GM21528 (cell line): Measurements from ENCODE around the gene MEF2A.
"Not testable (repeated sequence)": the region's sequence is repeated elsewhere in the genome, so short reads cannot be mapped to it uniquely, and the experiment has no call there.

Experiments used
- ATAC-seq: cut with Tn5 transposase; IDR thresholded peaks from one replicate; pipeline ENCODE4 v1.9.1; 2021; ENCODE audit warnings: mild to moderate bottlenecking, moderate library complexity; ENCODE audit not compliant: unreplicated experiment, low FRiP score

The MEF2A gene

GRCh38 chr15:99634576-99634975 is 68.8 kb downstream of the MEF2A start:
- no peak for ATAC-seq

GRCh38 chr15:99635145-99635544 is 69.4 kb downstream of the MEF2A start:
- ATAC-seq = no peak

DNA sequence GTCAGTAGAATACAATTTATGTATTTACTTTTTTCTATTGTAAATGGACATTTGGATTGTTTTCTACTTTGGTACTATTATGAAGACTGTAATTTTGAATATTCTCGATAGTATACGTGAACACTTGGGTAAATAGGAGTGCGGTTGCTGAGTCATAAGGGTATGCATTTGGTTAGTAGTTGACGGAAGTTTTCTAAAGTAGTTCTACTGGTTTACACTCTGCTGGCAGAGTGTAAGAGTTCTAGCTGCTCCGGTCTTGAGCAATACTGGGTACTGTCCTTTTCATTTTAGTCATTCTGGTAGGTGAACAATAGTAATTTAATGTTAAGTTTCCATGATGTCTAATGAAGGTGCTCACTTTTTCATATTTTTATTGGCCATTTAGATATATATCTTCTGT is 70.0 kb downstream of the MEF2A start:
- ATAC-seq = peak; percentile 53

- ATAC-seq = no peak
Observed at GRCh38 chr15:99644913-99645542, 79.2 kb downstream of the MEF2A start.

DNA sequence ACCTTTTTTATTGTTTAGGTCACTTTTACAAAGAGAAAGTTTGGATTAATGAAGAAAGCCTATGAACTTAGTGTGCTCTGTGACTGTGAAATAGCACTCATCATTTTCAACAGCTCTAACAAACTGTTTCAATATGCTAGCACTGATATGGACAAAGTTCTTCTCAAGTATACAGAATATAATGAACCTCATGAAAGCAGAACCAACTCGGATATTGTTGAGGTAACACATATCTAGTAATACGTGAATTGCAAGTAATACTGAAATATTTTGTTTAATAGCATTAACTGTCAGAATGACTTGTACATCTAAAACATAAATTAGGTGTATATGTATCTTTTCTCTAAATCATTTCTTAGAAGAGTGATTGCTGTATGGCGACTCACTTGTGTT is 79.8 kb downstream of the MEF2A start:
- no peak for ATAC-seq

GRCh38 chr15:99645951-99646350 is 80.2 kb downstream of the MEF2A start:
- no peak for ATAC-seq

- ATAC-seq = no peak
Observed at GRCh38 chr15:99651023-99651807, 85.4 kb downstream of the MEF2A start.

GRCh38 chr15:99656205-99656604 is 90.4 kb downstream of the MEF2A start:
- no peak for ATAC-seq

DNA sequence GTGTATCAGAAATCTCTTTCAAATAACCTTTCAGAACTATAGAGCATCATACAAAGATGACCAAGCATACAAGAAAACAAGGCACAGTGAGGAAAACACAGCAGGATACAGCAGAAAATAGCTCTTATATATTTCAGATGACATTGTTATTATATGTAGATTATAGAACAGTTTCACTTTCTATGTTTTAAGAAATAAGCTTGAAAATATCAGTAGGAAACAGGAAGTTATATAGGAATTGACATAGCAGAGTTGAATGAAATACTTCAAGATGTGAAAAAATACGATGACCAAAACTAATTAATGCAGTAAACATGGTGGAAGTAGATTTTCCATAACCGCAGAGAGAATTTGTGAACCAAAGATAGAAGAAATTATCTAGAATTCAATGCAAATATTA is 92.2 kb downstream of the MEF2A start:
- no peak for ATAC-seq

DNA sequence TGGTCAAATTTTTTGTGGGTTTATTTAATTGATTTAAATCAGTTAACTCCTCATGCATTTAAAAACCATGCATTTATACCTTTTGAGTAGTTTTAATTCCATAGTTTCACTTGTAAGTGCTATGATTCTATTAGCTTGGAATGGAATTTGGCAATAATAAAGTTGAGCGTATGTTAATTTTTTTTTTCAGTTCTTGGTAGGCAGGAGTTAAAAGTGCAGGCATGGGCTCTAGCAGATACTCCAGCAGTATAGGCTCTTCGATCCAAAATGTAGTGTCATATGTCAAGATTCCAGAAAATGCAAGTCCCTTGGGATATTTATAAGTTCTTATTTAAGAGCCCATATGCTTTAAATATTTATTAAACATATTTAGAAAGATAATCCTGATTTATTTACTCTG is 97.1 kb downstream of the MEF2A start:
- ATAC-seq = no peak

DNA sequence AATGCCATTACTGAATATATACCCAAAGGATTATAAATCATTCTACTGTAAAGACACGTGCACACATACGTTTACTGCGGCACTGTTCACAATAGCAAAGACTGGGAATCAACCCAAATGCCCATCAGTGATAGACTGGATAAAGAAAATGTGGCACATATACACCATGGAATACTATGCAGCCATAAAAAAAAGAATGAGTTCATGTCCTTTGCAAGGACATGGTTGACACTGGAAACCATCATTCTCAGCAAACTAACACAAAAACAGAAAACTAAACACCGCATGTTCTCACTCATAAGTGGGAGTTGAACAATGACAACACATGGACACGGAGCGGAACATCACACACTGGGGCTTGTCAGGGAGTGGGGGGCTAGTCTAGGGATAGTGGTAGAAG is 100.3 kb downstream of the MEF2A start:
- ATAC-seq = not testable (repeated sequence)

DNA sequence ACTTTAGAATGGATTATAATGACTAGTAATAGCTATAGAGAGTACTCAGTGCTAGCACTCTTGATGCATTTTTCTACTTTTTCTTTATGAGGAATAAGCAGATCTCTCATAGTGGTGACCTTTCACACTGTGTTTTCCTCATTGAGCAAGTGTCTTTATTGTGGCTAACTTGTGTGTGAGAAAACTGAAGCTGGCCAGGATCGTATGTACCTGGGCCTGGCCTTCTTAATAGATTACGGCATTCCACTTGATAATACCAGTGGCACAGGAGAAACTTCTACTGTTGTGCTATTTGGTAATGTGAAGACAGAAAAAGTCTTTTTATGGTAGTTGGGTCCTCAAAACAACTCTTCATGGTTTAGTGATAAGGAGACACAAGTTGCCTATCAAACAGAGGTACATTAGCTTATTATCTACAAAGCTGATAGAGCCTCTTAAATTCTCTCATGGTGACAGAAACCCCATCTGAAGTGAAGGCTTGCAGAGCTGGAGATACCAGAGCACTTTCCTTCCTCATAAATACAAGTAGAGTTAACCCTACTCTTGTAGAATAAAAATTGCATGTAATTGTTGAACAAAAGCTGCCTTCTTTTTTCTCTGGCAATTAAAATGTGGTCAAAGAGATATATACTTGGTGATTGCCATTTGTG is 102.9 kb downstream of the MEF2A start:
- no peak for ATAC-seq

DNA sequence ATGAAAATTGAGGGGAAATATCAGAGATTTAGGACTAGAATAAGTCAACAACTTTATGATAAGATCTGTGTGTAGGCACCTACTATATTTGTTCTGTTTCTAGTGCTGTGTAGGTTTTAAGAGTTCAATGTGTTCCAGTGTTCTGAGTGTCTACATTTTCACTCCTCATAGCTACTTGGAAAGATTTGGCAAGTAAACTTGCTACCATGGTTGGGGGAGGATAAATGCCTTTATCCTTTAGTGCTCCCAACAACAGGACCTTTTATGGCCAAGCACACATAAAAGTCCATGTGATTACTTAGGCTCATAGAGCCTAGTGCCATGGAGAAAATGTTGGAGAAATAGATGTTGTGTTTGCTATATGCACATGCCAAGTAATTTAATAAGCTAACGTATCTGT is 103.5 kb downstream of the MEF2A start:
- ATAC-seq = no peak

DNA sequence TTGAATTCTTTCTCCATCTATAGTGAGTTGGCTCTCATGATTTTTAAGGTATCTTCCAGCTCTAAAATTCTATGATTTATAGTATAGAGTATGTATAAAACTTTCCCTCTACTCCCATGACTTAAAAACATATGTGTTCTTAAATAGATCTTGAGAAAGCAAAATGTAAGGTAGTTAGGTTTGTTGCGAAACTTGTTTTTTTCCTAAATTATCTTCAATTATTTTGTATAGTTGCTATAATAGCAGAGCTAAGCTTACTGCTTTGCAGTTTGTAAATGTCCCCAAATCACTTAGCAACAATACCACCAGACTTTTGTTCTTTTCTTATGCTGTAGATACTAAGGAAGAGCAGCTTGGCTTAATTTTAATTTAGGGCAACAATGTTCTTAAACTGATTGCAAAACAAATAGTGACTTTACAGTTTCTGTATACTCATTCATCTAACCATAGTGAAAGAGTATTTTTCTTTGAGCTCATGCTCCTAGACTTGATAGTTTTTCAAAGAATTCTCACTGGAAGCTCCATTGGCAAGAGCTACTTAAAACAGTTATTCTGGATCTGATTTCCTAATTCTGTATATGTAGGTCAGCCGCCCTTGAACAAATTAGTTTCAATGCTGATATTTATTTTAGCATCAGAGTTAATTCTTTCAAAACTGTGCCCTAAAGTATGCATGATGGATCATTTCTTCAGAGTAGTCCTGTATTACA is 106.3 kb downstream of the MEF2A start:
- no peak for ATAC-seq

GRCh38 chr15:99673111-99673510 is 107.3 kb downstream of the MEF2A start:
- no peak for ATAC-seq

DNA sequence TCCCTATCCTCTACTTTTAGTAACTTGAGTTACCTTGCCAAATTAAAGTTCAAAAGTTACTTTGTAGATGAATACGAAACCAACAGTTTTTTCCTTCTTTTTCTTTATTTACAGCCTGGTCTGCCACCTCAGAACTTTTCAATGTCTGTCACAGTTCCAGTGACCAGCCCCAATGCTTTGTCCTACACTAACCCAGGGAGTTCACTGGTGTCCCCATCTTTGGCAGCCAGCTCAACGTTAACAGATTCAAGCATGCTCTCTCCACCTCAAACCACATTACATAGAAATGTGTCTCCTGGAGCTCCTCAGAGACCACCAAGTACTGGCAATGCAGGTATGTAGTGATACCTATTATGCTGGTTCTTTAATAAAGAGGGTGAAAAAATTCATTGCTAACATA is 108.5 kb downstream of the MEF2A start:
- ATAC-seq = no peak

DNA sequence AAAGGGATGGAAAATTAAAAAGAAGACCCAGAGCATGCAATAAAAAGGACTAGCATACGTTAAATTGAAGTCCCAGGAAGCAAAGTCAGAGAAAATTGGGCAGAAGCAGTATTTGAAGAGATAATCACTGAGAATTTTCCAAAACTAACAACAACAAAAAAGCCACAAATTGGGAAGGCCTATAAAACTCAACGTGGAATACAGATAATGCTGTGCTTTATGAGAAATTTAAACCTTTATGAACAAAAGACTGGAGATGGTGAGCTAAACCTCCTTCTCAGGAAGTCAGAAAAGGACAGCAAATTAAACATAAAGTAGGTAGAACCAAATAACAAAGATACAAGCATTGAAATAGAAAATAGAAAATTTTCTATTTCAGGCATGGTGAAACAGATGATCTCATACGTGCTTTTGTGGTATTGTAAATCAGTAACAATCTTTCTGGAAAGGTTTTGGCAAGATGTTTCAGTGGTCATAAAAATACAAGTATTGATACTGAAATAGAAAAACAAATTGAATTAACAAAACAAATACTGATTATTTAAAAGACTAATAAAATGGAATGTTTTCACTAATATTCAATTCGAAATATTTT is 111.9 kb downstream of the MEF2A start:
- ATAC-seq = peak; percentile 71

GRCh38 chr15:99680276-99680675 is 114.5 kb downstream of the MEF2A start:
- ATAC-seq = no peak

GRCh38 chr15:99681990-99682389 is 116.2 kb downstream of the MEF2A start:
- ATAC-seq = no peak

GRCh38 chr15:99682455-99682854 is 116.7 kb downstream of the MEF2A start:
- ATAC-seq = no peak
